SK-N-MC (cell line): Measurements from ENCODE around the gene ARID4B.

Experiments used
- EZH2 ChIP-seq: fragments of 200-600 bp; sonication (generic); IDR thresholded peaks from one replicate; pipeline ENCODE4 v1.6.1; 2017; ENCODE audit warnings: antibody characterized with exemption
- FOXP2 ChIP-seq: optimal IDR thresholded peaks from 2 replicates; pipeline ENCODE3; 2011; ENCODE audit warnings: mild to moderate bottlenecking, moderate library complexity; ENCODE audit not compliant: insufficient read depth; ENCODE audit errors: extremely low read length, control extremely low read depth
- POLR2AphosphoS5 ChIP-seq: IDR thresholded peaks from 2 replicates; pipeline ENCODE4 v1.6.1; 2012; ENCODE audit warnings: mild to moderate bottlenecking, low read depth, low read length, borderline replicate concordance

DNA sequence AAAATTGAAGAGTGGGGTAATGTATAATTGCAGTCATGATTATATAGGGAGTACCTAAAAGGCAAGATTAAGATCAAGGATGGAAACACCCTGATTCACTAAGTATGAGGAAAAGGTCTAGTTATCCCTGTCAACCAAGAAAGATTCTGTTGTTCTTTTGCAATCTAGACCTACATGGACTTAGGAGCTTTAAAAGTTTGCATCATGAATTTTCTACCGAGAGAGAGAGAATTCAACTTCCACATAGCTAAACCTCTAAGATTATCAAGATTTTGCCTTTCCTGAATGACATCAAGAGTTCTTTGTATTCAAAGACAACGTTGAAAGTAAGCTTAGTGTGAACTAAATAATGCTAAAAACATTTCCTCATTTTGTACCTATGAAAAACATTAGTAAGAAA, 88.1 kb downstream of the ARID4B start:
- TF ChIP-seq POLR2AphosphoS5: no peak
- no peak for TF ChIP-seq EZH2
- TF ChIP-seq FOXP2: no peak
